A549 (cell line): ENCODE results near the gene ENO3. TPM values are rescaled to one million over a fixed set of nuclear protein-coding genes. Genes with fewer than 3 reads are reported as not detected.

Experiments
- CBX2 ChIP-seq: fragments of 200-600 bp; sonication (generic); IDR thresholded peaks from 2 replicates; pipeline ENCODE4 v1.6.1; 2016; ENCODE audit warnings: low read depth, mild to moderate bottlenecking, borderline replicate concordance
- EHF ChIP-seq: fragments of 250-450 bp; sonication (Bioruptor Pico); IDR thresholded peaks from 2 replicates; pipeline ENCODE4 v1.5.0; 2020; ENCODE audit warnings: mild to moderate bottlenecking
- EHMT2 ChIP-seq: fragments of 200-600 bp; sonication (generic); IDR thresholded peaks from 2 replicates; pipeline ENCODE4 v1.6.1; 2016; ENCODE audit warnings: antibody characterized with exemption, low read depth, mild to moderate bottlenecking, moderate library complexity
- FOSB ChIP-seq: fragments of 250-450 bp; sonication (Bioruptor Pico); IDR thresholded peaks from 2 replicates; pipeline ENCODE4 v1.5.0; 2020; ENCODE audit warnings: mild to moderate bottlenecking, moderate library complexity
- FOSL2 ChIP-seq, 2 experiments: fragments of 450-650 bp in 1 of 2; fragments of >200 bp in 1 of 2; sonication (Bioruptor Twin) in 1 of 2; formaldehyde crosslinking; IDR thresholded peaks; 2 replicates each; pipeline versions ENCODE4 v1.5.0 to v1.6.1; 2016 to 2020; ENCODE audit warnings: mild to moderate bottlenecking in 1 of 2, moderate library complexity in 1 of 2
- GATA3 ChIP-seq: IDR thresholded peaks from 2 replicates; pipeline ENCODE4 v1.6.1; 2012; ENCODE audit warnings: borderline replicate concordance
- HOXB5 ChIP-seq: fragments of 250-450 bp; sonication (Bioruptor Pico); IDR thresholded peaks from 2 replicates; pipeline ENCODE4 v1.5.0; 2020; ENCODE audit warnings: mild to moderate bottlenecking, moderate library complexity
- JUN ChIP-seq, 2 experiments: fragments of >200 bp; sonication (Bioruptor Twin); formaldehyde crosslinking; IDR thresholded peaks; 2 replicates in 1 of 2; 3 replicates in 1 of 2; pipeline ENCODE4 v1.6.1; 2016 to 2017
- KDM5A ChIP-seq: fragments of 200-600 bp; sonication (generic); IDR thresholded peaks from 2 replicates; pipeline ENCODE4 v1.6.1; 2016; ENCODE audit warnings: antibody characterized with exemption, mild to moderate bottlenecking
- MAFK ChIP-seq: fragments of 450-650 bp; IDR thresholded peaks from 2 replicates; pipeline ENCODE4 v1.6.1; 2014; ENCODE audit not compliant: partially characterized antibody
- MAZ ChIP-seq: fragments of 150-350 bp; IDR thresholded peaks from 2 replicates; pipeline ENCODE4 v1.6.1; 2014; ENCODE audit warnings: antibody characterized with exemption, low read depth, low read length, borderline replicate concordance
- NR3C1 ChIP-seq: fragments of >200 bp; sonication (Bioruptor Twin); formaldehyde crosslinking; IDR thresholded peaks from 3 replicates; pipeline ENCODE4 v1.6.1; 2017
- RCOR1 ChIP-seq: fragments of 150-350 bp; IDR thresholded peaks from 2 replicates; pipeline ENCODE4 v1.6.1; 2014; ENCODE audit warnings: antibody characterized with exemption, low read length, low read depth
- REST ChIP-seq: fragments of 200-600 bp; sonication (generic); IDR thresholded peaks from 2 replicates; pipeline ENCODE4 v1.6.1; 2016; ENCODE audit warnings: antibody characterized with exemption, mild to moderate bottlenecking, moderate library complexity
- RFX5 ChIP-seq: fragments of 450-650 bp; IDR thresholded peaks from 2 replicates; pipeline ENCODE4 v1.7.1; 2014; ENCODE audit warnings: antibody characterized with exemption, mild to moderate bottlenecking, moderate library complexity
- TP53 ChIP-seq: fragments of 250-450 bp; sonication (Bioruptor Pico); IDR thresholded peaks from 2 replicates; pipeline ENCODE4 v1.5.0; 2021; ENCODE audit warnings: mild to moderate bottlenecking, moderate library complexity
- USF2 ChIP-seq: fragments of 450-650 bp; IDR thresholded peaks from 2 replicates; pipeline ENCODE4 v1.6.1; 2014; ENCODE audit warnings: antibody characterized with exemption
- ZFP36 ChIP-seq: fragments of 450-650 bp; IDR thresholded peaks from 2 replicates; pipeline ENCODE4 v1.6.1; 2014; ENCODE audit warnings: borderline replicate concordance; ENCODE audit not compliant: partially characterized antibody
- ZSCAN20 ChIP-seq: fragments of 250-450 bp; sonication (Bioruptor Pico); IDR thresholded peaks from 2 replicates; pipeline ENCODE4 v1.8.0; 2022; ENCODE audit warnings: mild to moderate bottlenecking, moderate library complexity
- polyA plus RNA-seq, 4 experiments: library from polyadenylated mRNA; depleted of rRNA in 3 of 4; stranded (reverse); fragments of >200 nt; fragmentation: RNase III in 1 of 4; extraction: RNeasy Plus Mini Kit Qiagen cat#74134 plus additional on column Dnase treatment in 1 of 4; gene quantifications; 2 replicates in 3 of 4; 3 replicates in 1 of 4; pipeline ENCODE4 v1.2.3, GENCODE V29; 2011 to 2017
- TF ChIP-seq, protein P1 (sequence below): IDR thresholded peaks from 2 replicates; pipeline ENCODE4 v1.6.1; 2012; ENCODE audit warnings: low read depth, borderline replicate concordance
- TF ChIP-seq, protein P2 (sequence below): fragments of >200 bp; sonication (Bioruptor Twin); formaldehyde crosslinking; IDR thresholded peaks from 3 replicates; pipeline ENCODE4 v1.6.1; 2016
- TF ChIP-seq, protein P3 (sequence below): IDR thresholded peaks from 2 replicates; pipeline ENCODE4 v1.6.1; 2012

Gene ENO3
- polyA plus RNA-seq, 2 of the 4 experiments (the other 2 are of a cell fraction): 52.5 to 109 TPM

DNA sequence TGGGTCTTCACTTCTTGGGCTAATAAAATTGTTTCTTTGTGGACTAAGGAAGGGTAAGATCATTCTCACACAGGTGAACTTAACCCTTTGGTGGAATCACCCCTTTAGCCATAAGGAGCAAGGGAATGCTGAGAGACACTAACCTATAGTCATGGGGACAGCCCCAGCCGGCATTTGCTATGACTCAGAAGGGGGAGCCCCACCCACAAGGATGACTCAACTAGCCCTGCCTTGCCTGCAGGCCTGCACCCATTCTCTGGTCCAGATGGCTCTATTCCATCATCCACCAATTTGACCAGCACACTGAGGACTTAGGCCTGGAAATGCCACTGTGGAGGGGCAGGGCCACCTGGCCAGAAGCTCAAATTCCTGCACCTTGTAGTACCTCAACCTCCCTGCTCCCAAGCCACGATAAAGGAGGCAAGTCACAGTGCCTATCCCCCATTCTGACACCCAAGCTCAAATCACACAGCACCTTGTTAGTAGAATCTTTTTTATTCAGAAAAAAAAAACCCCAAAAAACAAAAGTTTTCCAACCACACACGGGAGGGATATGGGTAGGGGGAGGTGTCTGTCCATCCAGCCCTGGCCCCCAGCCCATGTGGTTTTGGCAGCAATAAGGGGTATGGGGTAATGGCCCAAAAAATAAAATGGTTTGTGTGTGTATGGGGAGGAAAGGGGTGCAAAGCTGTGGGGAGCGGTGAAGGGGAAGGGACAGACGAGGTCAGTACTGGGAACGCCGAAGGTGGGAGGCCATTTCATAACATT, 5.6 kb upstream of the ENO3 start (continued):
- TF ChIP-seq REST: no peak; the same call in 1 of the 2 replicates
- TF ChIP-seq, protein P1, sequence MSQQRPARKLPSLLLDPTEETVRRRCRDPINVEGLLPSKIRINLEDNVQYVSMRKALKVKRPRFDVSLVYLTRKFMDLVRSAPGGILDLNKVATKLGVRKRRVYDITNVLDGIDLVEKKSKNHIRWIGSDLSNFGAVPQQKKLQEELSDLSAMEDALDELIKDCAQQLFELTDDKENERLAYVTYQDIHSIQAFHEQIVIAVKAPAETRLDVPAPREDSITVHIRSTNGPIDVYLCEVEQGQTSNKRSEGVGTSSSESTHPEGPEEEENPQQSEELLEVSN: no peak
- TF ChIP-seq, protein P2, sequence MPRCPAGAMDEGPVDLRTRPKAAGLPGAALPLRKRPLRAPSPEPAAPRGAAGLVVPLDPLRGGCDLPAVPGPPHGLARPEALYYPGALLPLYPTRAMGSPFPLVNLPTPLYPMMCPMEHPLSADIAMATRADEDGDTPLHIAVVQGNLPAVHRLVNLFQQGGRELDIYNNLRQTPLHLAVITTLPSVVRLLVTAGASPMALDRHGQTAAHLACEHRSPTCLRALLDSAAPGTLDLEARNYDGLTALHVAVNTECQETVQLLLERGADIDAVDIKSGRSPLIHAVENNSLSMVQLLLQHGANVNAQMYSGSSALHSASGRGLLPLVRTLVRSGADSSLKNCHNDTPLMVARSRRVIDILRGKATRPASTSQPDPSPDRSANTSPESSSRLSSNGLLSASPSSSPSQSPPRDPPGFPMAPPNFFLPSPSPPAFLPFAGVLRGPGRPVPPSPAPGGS: peak; percentile 88; the same call in 2 of the 3 replicates
- TF ChIP-seq TP53: no peak
- no peak for TF ChIP-seq RFX5
- TF ChIP-seq USF2: peak; percentile 6; the same call in 1 of the 2 replicates
- 0 out of 2 replicates have a peak, but pooled peaks have one; percentile 56 for TF ChIP-seq MAZ
- no peak for TF ChIP-seq CBX2
- TF ChIP-seq NR3C1: no peak
- TF ChIP-seq EHMT2: no peak
- TF ChIP-seq MAFK: no peak
- no peak for TF ChIP-seq RCOR1
- TF ChIP-seq ZSCAN20 (CRISPR knock-in tag): no peak
- 0 out of 2 replicates have a peak, but pooled peaks have one; percentile 32 for TF ChIP-seq HOXB5 (CRISPR knock-in tag)
- TF ChIP-seq JUN (IDR thresholded peaks at IDR 0.05): peak; percentile 83 to 92
- TF ChIP-seq, protein P3, sequence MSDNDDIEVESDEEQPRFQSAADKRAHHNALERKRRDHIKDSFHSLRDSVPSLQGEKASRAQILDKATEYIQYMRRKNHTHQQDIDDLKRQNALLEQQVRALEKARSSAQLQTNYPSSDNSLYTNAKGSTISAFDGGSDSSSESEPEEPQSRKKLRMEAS: peak; percentile 69
- no peak; the same call in 1 of the 2 replicates for TF ChIP-seq EHF (CRISPR knock-in tag)
- TF ChIP-seq ZFP36: no peak
- peak; percentile 93 for TF ChIP-seq FOSB (CRISPR knock-in tag)
- TF ChIP-seq KDM5A: no peak
- peak; percentile 53; the same call in 1 of the 2 replicates for TF ChIP-seq GATA3
- TF ChIP-seq FOSL2 (IDR thresholded peaks at IDR 0.05): peak; percentile 96
- peak; percentile 99 for TF ChIP-seq FOSL2 (CRISPR knock-in tag; IDR thresholded peaks at IDR 0.05)
